Measurements from ENCODE around the gene CLSTN2.

Gene CLSTN2

DNA sequence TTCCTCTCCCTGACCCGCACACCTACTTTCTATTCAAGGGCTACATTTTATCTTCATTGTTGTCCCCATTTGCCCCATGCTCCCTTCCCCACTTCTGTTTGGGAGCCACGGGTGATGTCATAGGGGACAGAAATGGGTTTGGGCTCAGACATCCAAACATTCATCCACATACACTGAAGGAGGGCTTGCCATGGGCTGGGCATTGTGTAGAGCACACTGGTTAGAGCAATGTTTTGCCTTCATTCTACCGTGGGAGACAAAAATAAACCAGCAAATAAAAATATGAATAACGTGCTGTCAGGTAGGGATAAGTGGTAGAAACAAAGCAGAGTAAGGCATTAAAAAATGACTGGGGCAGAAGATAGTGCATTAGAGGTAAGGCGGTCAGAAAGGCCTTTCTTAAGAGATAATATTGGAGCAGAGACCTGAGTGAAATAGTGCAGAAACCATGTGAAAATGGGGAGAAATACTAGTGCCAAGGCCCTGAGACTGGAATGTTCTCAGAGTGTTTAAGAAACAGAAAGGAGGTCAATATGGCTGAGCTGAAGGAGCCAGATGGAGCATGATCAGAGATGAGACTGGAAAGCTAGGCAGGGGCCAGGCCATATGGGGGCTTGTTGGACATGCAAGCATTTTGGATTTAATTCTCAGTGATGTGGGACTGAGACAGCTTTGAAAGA lies 40.9 kb upstream of the CLSTN2 start:
- Histone ChIP-seq H4K20me1 (ENCODE audit: insufficient read depth) (no peaks in the 10 kb centered on the region), H3K27me3 (ENCODE audit: insufficient read depth, low read depth) (no peaks in the 10 kb centered on the region), H3K36me3 (ENCODE audit: insufficient read depth) (no peaks in the 10 kb centered on the region), H2AFZ (ENCODE audit: low read depth) (no peak overlapping the region), H3K4me1 (ENCODE audit: low read depth, poor library complexity, severe bottlenecking) (no peaks in the 10 kb centered on the region), H3K4me3 (IDR thresholded peaks at IDR 0.05; ENCODE audit: insufficient read depth, low read depth, low read length) (no peak overlapping the region), H3K9ac (no peak overlapping the region), H3K79me2 (ENCODE audit: insufficient read depth, low read depth) (no peaks in the 10 kb centered on the region), H3K27ac (no peak overlapping the region), H3K4me2 (no peak overlapping the region)
- TF ChIP-seq, protein P1, sequence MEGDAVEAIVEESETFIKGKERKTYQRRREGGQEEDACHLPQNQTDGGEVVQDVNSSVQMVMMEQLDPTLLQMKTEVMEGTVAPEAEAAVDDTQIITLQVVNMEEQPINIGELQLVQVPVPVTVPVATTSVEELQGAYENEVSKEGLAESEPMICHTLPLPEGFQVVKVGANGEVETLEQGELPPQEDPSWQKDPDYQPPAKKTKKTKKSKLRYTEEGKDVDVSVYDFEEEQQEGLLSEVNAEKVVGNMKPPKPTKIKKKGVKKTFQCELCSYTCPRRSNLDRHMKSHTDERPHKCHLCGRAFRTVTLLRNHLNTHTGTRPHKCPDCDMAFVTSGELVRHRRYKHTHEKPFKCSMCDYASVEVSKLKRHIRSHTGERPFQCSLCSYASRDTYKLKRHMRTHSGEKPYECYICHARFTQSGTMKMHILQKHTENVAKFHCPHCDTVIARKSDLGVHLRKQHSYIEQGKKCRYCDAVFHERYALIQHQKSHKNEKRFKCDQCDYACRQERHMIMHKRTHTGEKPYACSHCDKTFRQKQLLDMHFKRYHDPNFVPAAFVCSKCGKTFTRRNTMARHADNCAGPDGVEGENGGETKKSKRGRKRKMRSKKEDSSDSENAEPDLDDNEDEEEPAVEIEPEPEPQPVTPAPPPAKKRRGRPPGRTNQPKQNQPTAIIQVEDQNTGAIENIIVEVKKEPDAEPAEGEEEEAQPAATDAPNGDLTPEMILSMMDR (conservative IDR thresholded peaks at IDR 0.05; ENCODE audit: low read depth, low read length): no peak

DNA sequence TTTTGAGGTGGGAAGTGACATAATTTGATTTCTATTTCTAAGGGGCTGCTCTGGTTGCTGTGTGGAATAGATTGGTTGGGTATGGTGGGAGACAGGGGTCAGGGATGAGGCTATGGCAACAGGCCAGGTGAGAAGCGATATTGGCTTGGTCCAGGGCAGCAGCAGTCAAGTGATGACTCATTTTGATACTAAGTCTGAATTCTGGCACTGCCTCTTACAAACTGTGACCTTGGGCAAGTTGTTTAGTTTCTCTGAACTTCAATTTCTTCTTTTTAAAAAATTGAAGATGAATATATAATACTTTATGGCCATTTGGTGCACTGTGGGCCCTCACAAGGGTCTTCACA lies 40.4 kb upstream of the CLSTN2 start:
- Histone ChIP-seq H3K79me2 (ENCODE audit: insufficient read depth, low read depth) (no peaks in the 10 kb centered on the region), H3K4me1 (ENCODE audit: low read depth, poor library complexity, severe bottlenecking) (no peaks in the 10 kb centered on the region), H3K9ac (no peak overlapping the region), H3K4me3 (IDR thresholded peaks at IDR 0.05; ENCODE audit: insufficient read depth, low read depth, low read length) (no peak overlapping the region), H4K20me1 (ENCODE audit: insufficient read depth) (no peaks in the 10 kb centered on the region), H3K27me3 (ENCODE audit: insufficient read depth, low read depth) (no peaks in the 10 kb centered on the region), H3K36me3 (ENCODE audit: insufficient read depth) (no peaks in the 10 kb centered on the region), H3K27ac (no peak overlapping the region), H2AFZ (ENCODE audit: low read depth) (no peak overlapping the region), H3K4me2 (no peak overlapping the region)
- TF ChIP-seq, protein P1 (conservative IDR thresholded peaks at IDR 0.05; ENCODE audit: low read depth, low read length): no peak

DNA sequence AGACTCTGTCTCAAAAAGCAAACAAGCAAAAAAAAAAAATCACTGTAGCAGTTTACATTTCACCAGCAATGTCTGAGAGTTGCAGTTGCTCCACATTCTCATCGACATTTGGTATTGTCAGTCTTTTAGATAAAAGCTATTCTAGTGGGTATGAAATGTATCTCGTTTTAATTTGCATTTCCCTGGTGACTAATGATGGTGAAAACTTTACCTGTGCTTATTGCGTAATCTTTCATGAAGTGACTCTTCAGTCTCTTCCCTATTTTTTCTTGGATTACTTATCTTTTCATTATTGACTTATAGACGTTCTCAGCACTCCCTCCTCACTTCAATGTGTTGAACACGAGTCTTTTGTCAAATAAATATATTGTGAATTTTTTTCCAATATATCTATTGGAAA lies 37.2 kb upstream of the CLSTN2 start:
- H3K27me3 ChIP-seq (ENCODE audit: insufficient read depth, low read depth): no peaks in the 10 kb centered on the region
- TF ChIP-seq, protein P1 (conservative IDR thresholded peaks at IDR 0.05; ENCODE audit: low read depth, low read length): no peak
- H3K4me1 ChIP-seq (ENCODE audit: low read depth, poor library complexity, severe bottlenecking): no peaks in the 10 kb centered on the region
- H3K79me2 ChIP-seq (ENCODE audit: insufficient read depth, low read depth): no peaks in the 10 kb centered on the region
- H2AFZ ChIP-seq (ENCODE audit: low read depth): no peak overlapping the region
- H3K27ac ChIP-seq: no peak overlapping the region
- H3K36me3 ChIP-seq (ENCODE audit: insufficient read depth): no peaks in the 10 kb centered on the region
- no peak overlapping the region for H3K4me3 ChIP-seq (IDR thresholded peaks at IDR 0.05; ENCODE audit: insufficient read depth, low read depth, low read length)
- H4K20me1 ChIP-seq (ENCODE audit: insufficient read depth): no peaks in the 10 kb centered on the region
- no peak overlapping the region for H3K4me2 ChIP-seq
- no peak overlapping the region for H3K9ac ChIP-seq

DNA sequence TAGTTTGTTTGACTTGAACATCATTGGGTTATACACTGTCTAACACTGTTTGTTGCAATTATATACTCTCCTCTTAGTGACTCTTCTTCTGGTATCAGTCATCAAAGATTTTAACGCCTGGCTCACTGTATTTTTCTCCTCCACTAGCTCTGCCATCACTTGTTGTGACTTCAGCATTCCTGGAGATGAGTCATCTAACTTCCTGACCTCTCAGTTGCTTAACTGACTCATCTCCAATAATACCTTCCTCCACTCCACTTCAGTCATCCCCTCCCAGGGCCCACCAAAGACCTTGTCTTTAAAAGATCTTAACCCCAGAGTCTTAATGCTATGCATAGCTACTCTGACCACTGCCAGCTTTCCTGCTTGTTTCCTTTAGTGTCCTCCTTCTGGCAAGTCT lies 28.6 kb upstream of the CLSTN2 start:
- Histone ChIP-seq H3K27ac (no peak overlapping the region), H3K27me3 (ENCODE audit: insufficient read depth, low read depth) (no peaks in the 10 kb centered on the region), H3K4me2 (no peak overlapping the region), H3K4me1 (ENCODE audit: low read depth, poor library complexity, severe bottlenecking) (no peaks in the 10 kb centered on the region), H3K36me3 (ENCODE audit: insufficient read depth) (no peaks in the 10 kb centered on the region), H3K4me3 (IDR thresholded peaks at IDR 0.05; ENCODE audit: insufficient read depth, low read depth, low read length) (no peak overlapping the region), H2AFZ (ENCODE audit: low read depth) (no peak overlapping the region), H4K20me1 (ENCODE audit: insufficient read depth) (no peaks in the 10 kb centered on the region), H3K79me2 (ENCODE audit: insufficient read depth, low read depth) (no peaks in the 10 kb centered on the region), H3K9ac (no peak overlapping the region)
- TF ChIP-seq, protein P1 (conservative IDR thresholded peaks at IDR 0.05; ENCODE audit: low read depth, low read length): no peak
